ENCODE data around the gene FUT7. TPM values are rescaled to one million over a fixed set of nuclear protein-coding genes. Genes with fewer than 3 reads are reported as not detected.

FUT7 gene
- total and polyA plus RNA-seq, 9 of the 15 experiments (the other 6 are each of a cell fraction or from before 2014, with no cell fraction given), result not detected

DNA sequence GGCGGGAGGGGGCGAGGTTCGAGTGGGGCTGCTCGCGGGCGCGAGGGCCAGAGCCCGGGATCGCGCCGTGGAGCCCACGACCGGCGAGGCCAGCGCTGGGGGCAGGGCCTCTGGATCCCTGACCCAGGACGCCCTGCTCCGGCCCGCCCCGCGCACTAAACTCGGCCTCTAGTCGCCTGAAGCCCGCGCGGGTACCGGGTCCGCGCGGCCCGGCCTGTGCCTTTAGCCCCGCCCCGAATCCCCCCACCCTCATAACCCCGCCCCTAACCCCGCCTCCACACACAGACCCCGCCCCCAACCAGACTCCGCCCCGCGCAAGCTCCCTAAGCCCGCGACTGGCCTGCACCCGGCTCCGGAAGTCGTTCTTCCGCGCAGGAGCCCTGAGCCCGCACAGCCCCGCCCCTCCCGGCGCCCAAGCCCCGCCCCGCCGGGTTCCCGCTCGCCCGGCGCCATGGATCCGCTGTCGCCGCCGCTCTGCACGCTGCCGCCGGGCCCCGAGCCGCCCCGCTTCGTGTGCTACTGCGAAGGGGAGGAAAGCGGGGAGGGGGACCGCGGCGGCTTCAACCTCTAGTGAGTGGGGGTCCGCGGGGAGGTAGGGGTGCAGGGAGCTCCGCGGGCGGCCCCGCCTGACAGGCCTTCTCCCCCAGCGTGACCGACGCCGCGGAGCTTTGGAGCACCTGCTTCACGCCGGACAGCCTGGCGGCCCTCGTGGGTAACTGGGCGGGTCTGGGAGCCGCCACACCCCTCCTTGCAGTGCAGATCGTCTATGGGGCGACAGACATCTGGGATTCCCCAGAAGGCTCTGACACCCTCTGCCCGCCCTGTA is 39.7 kb downstream of the FUT7 start, which contains the start of gene PAXX (continued):
- TF ChIP-seq, protein P1, sequence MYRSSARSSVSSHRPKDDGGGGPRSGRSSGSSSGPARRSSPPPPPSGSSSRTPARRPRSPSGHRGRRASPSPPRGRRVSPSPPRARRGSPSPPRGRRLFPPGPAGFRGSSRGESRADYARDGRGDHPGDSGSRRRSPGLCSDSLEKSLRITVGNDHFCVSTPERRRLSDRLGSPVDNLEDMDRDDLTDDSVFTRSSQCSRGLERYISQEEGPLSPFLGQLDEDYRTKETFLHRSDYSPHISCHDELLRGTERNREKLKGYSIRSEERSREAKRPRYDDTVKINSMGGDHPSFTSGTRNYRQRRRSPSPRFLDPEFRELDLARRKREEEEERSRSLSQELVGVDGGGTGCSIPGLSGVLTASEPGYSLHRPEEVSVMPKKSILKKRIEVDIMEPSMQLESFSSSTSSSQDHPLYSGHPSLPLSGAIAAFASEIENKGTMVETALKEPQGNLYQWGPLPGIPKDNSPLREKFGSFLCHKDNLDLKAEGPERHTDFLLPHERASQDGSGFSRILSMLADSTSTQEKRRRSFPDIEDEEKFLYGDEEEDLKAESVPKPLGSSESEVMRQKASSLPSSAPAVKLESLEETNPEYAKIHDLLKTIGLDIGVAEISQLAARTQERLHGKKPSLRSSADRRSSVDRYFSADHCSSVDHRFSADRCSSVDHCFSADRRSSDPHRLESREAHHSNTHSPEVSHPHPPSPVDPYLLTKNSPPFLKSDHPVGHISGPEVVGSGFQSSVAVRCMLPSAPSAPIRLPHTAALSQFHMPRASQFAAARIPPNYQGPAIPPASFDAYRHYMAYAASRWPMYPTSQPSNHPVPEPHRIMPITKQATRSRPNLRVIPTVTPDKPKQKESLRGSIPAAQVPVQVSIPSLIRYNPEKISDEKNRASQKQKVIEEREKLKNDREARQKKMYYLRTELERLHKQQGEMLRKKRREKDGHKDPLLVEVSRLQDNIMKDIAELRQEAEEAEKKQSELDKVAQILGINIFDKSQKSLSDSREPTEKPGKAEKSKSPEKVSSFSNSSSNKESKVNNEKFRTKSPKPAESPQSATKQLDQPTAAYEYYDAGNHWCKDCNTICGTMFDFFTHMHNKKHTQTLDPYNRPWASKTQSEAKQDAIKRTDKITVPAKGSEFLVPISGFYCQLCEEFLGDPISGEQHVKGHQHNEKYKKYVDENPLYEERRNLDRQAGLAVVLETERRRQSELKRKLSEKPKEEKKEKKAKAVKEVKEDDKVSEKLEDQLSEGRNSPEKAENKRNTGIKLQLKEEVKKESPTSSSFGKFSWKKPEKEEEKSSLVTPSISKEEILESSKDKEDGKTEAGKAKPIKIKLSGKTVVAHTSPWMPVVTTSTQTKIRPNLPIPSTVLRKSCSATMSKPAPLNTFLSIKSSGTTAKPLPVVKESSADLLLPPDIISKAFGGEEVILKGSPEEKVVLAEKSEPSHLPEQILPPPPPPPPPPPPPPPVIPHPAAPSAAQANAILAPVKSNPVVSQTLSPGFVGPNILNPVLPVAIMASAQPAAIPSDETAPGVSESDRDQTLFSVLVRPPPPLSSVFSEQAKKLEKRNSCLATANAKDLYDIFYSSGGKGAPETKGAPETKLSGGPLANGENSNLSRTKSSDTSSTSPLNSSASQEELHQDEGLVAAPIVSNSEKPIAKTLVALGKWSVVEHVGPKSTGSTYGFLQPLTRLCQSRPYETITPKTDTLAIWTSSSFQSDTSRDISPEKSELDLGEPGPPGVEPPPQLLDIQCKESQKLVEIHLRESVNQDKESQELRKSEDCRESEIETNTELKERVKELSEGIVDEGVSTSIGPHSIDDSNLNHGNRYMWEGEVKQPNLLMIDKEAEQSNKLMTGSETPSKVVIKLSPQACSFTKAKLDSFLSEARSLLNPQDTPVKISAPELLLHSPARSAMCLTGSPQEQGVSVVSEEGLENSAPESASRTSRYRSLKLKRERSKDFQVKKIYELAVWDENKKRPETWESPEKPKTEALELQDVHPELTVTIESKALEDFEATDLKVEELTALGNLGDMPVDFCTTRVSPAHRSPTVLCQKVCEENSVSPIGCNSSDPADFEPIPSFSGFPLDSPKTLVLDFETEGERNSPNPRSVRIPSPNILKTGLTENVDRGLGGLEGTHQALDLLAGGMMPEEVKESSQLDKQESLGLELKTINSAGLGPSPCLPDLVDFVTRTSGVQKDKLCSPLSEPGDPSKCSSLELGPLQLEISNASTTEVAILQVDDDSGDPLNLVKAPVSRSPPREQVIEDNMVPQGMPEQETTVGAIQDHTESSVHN (IDR thresholded peaks at IDR 0.05; ENCODE audit: borderline replicate concordance in 1 of 2, low read depth in 1 of 2), result no peak
- no peak for TF ChIP-seq ZSCAN29 (IDR thresholded peaks at IDR 0.05)
- TF ChIP-seq NR2C2 (CRISPR knock-in tag; IDR thresholded peaks at IDR 0.05), result no peak
- peak; percentile 55; the same call in 1 of the 2 replicates for TF ChIP-seq NR2C2 (tag; IDR thresholded peaks at IDR 0.05)
- TF ChIP-seq ZNF354B (CRISPR knock-in tag; IDR thresholded peaks at IDR 0.05), result no peak
- no peak for TF ChIP-seq MAFF (IDR thresholded peaks at IDR 0.05; ENCODE audit: low read length)
- no peak for TF ChIP-seq ZC3H4 (CRISPR knock-in tag; IDR thresholded peaks at IDR 0.05; ENCODE audit: borderline replicate concordance)
- peak; percentile 89 for TF ChIP-seq SAP30 (IDR thresholded peaks at IDR 0.05; ENCODE audit: borderline replicate concordance, insufficient read depth, low read depth, low read length, poor library complexity, severe bottlenecking)
- TF ChIP-seq, protein P2, sequence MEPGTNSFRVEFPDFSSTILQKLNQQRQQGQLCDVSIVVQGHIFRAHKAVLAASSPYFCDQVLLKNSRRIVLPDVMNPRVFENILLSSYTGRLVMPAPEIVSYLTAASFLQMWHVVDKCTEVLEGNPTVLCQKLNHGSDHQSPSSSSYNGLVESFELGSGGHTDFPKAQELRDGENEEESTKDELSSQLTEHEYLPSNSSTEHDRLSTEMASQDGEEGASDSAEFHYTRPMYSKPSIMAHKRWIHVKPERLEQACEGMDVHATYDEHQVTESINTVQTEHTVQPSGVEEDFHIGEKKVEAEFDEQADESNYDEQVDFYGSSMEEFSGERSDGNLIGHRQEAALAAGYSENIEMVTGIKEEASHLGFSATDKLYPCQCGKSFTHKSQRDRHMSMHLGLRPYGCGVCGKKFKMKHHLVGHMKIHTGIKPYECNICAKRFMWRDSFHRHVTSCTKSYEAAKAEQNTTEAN (CRISPR knock-in tag; IDR thresholded peaks at IDR 0.05), result no peak
- no peak for TF ChIP-seq JUNB (CRISPR knock-in tag; conservative IDR thresholded peaks at IDR 0.05)
- TF ChIP-seq NFYB (IDR thresholded peaks at IDR 0.05; ENCODE audit: extremely low read depth, insufficient read length), result no peak
- TF ChIP-seq TARDBP (IDR thresholded peaks at IDR 0.05), result peak; percentile 86
- TF ChIP-seq ZNF175 (CRISPR knock-in tag; IDR thresholded peaks at IDR 0.05; ENCODE audit: low read depth), result no peak
- no peak for TF ChIP-seq ZFPM2 (CRISPR knock-in tag; IDR thresholded peaks at IDR 0.05)
- TF ChIP-seq ZNF174 (CRISPR knock-in tag; IDR thresholded peaks at IDR 0.05), result no peak
- peak; percentile 48; the same call in 1 of the 2 replicates for TF ChIP-seq MBD2 (IDR thresholded peaks at IDR 0.05; ENCODE audit: borderline replicate concordance, low read depth)
- no peak for TF ChIP-seq KDM4B (IDR thresholded peaks at IDR 0.05; ENCODE audit: borderline replicate concordance in 2 of 2, low read depth in 1 of 2)
- TF ChIP-seq HMGN3 (IDR thresholded peaks at IDR 0.05; ENCODE audit: borderline replicate concordance, extremely low read depth, insufficient read length, low read depth, low read length), result no peak
- no peak; the same call in 1 of the 2 replicates for TF ChIP-seq ZNF12 (CRISPR knock-in tag; IDR thresholded peaks at IDR 0.05)
